Posterior cingulate gyrus (tissue), 11 donors: Measurements from ENCODE around the gene BPIFB4.

Experiments
- DNase-seq, 10 donors: peaks; one replicate each; pipeline versions ENCODE4 v3.0.0 to v3.0.0-alpha.2; 2020 to 2021; ENCODE audit warnings: mixed read lengths in 3 of 10
- intact Hi-C: fragments of 100-400 bp; cut with DNase I; formaldehyde crosslinking; loops from one replicate; pipeline ENCODE4 v1.15.1; 2023

The BPIFB4 gene

DNA sequence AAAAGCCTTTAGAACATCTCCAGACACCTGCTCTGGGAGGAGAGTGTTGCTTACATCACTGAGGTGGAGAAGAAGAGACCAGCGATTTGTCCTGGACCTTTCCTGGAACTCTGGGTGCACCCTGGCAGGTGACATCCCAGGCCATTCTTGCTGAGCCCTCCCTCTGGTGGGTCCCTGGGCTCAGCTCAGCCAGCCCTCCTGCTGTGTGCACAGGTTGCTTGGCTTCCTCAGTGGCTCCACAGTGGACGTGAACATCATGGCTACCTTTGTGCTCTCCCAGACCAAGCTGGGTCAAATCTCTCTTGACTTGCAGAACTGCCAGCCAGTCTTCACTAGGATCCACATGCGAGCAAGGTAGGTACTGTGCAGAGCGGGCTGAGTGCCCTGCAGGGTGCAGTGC lies 68.6 kb downstream of the BPIFB4 start:
- intact Hi-C loops, result no loop called here
- DNase-seq, result no peak

GRCh38 chr20:33154252-33154651 lies 74.8 kb downstream of the BPIFB4 start:
- intact Hi-C loops, result no loop called here

GRCh38 chr20:33158637-33159385 lies 79.4 kb downstream of the BPIFB4 start:
- intact Hi-C loops, result no loop called here
- DNase-seq, result no peak

More at GRCh38 chr20:33154252-33154651, 74.8 kb downstream of the BPIFB4 start:
- DNase-seq, result no peak

DNA sequence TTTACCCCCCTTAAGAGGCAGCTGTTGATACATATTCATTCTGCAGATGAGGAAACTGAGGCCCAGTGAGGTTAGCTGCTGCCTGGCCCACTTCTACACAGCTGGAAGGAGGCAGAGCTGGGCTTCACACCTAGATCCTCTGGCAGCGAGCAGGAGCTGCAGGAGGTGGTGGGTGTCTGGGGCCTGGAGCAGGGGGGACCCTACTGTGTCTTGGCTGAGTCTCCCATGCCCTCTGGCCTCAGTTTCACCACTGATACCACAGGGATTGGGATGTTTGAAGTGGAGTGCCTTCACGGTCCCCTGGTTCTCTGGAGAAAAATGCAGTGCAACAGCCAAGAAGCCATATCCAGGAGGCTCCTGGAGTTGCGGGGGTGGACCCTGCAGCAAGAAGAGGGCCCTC lies 80.3 kb downstream of the BPIFB4 start:
- intact Hi-C loops, result no loop called here
- no peak for DNase-seq

DNA sequence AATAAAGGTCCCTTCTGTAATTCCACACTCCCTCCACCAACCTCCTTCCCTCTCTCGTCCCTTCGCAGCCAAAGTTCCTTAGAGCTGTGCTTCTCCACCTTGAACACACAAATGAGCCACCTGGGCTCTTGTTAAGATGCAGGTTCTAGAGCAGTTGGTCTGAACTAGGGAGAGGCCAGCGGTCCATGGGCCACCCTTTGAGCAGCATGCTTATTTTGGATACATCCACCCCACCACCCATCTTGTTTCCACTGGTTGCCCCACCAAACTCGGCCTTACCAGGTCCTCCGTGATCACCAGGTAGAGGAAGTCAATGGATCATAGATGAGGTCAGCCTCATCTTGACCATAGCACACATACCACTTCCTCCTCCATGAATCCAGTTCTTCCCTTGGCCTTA lies 81.2 kb downstream of the BPIFB4 start:
- DNase-seq, result no peak
- intact Hi-C loops, result no loop called here
